Activated CD4-positive, alpha-beta T cell treated with anti-CD3 and anti-CD28 coated beads, Interleukin-2, amount 10 ng/mL, durations not matched to agents 24 days and 14 days (primary cell): ENCODE data around the gene PLG. TPM values are rescaled to one million over a fixed set of nuclear protein-coding genes. Genes with fewer than 3 reads are reported as not detected.
"Not testable (repeated sequence)": the region's sequence is repeated elsewhere in the genome, so short reads cannot be mapped to it uniquely, and the experiment has no call there.

ENCODE experiments used
- DNase-seq: peaks from one replicate; pipeline ENCODE4 v3.0.0; 2022
- H3K27ac Mint-ChIP-seq: one replicate; pipeline ENCODE4 v1.8.0; 2022; ENCODE audit warnings: mild to moderate bottlenecking, mixed read lengths
- H3K27me3 Mint-ChIP-seq: one replicate; pipeline ENCODE4 v1.8.0; 2022; ENCODE audit warnings: mixed read lengths
- H3K36me3 Mint-ChIP-seq: one replicate; pipeline ENCODE4 v1.8.0; 2022; ENCODE audit warnings: low read depth, mild to moderate bottlenecking, mixed read lengths
- H3K4me1 Mint-ChIP-seq: one replicate; pipeline ENCODE4 v1.8.0; 2021; ENCODE audit warnings: mixed read lengths
- H3K4me3 Mint-ChIP-seq: one replicate; pipeline ENCODE4 v1.8.0; 2022; ENCODE audit warnings: mild to moderate bottlenecking, moderate library complexity, mixed read lengths
- H3K9me3 Mint-ChIP-seq: one replicate; pipeline ENCODE4 v1.8.0; 2021; ENCODE audit warnings: mixed read lengths
- intact Hi-C: fragments of 100-400 bp; cut with micrococcal nuclease; formaldehyde crosslinking; loops from one replicate; pipeline ENCODE4 v1.15.1; 2023
- total RNA-seq: library from RNA; stranded (reverse); gene quantifications from 2 replicates; pipeline ENCODE4 v1.2.3, GENCODE V29; 2022

PLG gene
- total RNA-seq, 1 donor from 2014 or later, result 0.40 TPM

DNA sequence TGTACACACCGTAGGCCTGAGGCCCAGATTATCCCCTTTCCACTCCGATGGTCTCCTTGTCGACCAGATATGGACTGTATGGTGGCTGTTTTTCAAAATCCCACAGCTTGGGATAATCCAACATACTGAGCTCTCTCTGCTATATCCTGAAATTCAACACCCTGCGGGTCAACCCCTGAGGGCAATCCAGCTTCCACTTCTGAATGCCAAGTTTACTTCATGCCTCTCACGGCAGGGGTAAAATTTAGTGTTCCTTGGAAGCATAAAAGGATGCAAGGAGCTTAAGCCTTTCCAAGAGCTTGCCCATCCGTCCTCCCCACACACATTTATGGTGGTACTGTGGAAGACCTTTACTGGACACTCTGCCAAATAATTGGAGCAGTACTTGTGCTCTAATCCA is 90.7 kb downstream of the PLG start:
- Mint-ChIP-seq H3K9me3 (peaks cover 3% of the 10 kb centered on the region), H3K36me3 (no peaks in the 10 kb centered on the region), H3K4me1 (peaks cover 2% of the 10 kb centered on the region), H3K27ac (no peak overlapping the region), H3K27me3 (no peaks in the 10 kb centered on the region), H3K4me3 (no peak overlapping the region)
- DNase-seq, result no peak
- intact Hi-C loops, result no loop called here

DNA sequence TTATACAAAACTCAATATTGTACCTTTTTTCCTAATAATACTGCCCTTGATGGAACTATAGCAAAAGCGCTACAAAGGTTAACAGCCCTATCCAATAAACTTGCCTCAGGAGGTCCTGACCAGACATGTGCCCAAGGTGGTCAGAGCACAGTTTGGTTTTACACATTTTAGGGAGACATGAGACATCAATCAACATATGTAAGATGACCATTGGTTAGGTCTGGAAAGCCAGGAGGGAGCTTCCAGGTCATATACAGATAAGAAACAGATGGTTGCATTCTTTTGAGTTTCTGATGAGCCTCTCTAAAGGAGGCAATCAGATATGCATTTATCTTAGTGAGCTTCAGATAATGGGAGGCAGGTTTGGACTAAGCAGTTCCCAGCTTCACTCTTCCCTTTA is 91.6 kb downstream of the PLG start:
- H3K4me3 Mint-ChIP-seq, result no peak overlapping the region
- H3K4me1 Mint-ChIP-seq, result peaks cover 2% of the 10 kb centered on the region
- peaks cover 3% of the 10 kb centered on the region for H3K9me3 Mint-ChIP-seq

DNA sequence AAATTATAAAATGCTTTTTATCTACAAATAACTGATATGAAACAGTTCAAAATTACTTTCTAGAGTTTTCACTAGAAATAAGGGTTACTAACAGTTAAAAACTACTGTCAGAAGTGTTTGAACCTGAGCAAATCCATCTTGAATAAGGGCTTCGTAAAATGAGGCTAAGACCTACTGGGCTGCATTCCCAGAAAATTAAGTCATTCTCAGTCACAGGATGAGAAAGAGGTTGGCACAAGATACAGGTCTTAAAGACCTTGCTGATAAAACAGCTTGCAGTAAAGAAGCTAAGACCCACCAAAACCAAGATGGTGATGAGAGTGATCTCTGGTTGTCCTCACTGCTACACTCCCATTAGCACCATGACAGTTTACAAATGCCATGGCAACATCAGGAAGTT is 93.7 kb downstream of the PLG start:
- no peak overlapping the region for H3K27ac Mint-ChIP-seq
- DNase-seq, result no peak
- H3K4me1 Mint-ChIP-seq, result peaks cover 2% of the 10 kb centered on the region
- intact Hi-C loops, result no loop called here
- H3K36me3 Mint-ChIP-seq, result no peaks in the 10 kb centered on the region
- H3K4me3 Mint-ChIP-seq, result no peak overlapping the region
- peaks cover 10% of the 10 kb centered on the region for H3K9me3 Mint-ChIP-seq
- no peaks in the 10 kb centered on the region for H3K27me3 Mint-ChIP-seq

More for the DNA sequence above, 91.6 kb downstream of the PLG start:
- Mint-ChIP-seq H3K36me3 (no peaks in the 10 kb centered on the region), H3K27ac (no peak overlapping the region), H3K27me3 (no peaks in the 10 kb centered on the region)
- DNase-seq, result no peak
- intact Hi-C loops, result no loop called here

- H3K27me3 Mint-ChIP-seq, result no peaks in the 10 kb centered on the region
- intact Hi-C loops, result no loop called here
- no peak overlapping the region for H3K4me3 Mint-ChIP-seq
- H3K36me3 Mint-ChIP-seq, result no peaks in the 10 kb centered on the region
- DNase-seq, result no peak
- H3K4me1 Mint-ChIP-seq, result no peaks in the 10 kb centered on the region
- no peak overlapping the region for H3K27ac Mint-ChIP-seq
- H3K9me3 Mint-ChIP-seq, result peaks cover 10% of the 10 kb centered on the region
Measured at GRCh38 chr6:160798625-160799024, 96.6 kb downstream of the PLG start.

- H3K4me3 Mint-ChIP-seq, result no peak overlapping the region
- no peaks in the 10 kb centered on the region for H3K27me3 Mint-ChIP-seq
- H3K27ac Mint-ChIP-seq, result no peak overlapping the region
- no peaks in the 10 kb centered on the region for H3K36me3 Mint-ChIP-seq
- intact Hi-C loops, result no loop called here
- no peak for DNase-seq
- H3K4me1 Mint-ChIP-seq, result no peaks in the 10 kb centered on the region
- peaks cover 10% of the 10 kb centered on the region for H3K9me3 Mint-ChIP-seq
Measured at GRCh38 chr6:160799801-160800506, 97.9 kb downstream of the PLG start.

DNA sequence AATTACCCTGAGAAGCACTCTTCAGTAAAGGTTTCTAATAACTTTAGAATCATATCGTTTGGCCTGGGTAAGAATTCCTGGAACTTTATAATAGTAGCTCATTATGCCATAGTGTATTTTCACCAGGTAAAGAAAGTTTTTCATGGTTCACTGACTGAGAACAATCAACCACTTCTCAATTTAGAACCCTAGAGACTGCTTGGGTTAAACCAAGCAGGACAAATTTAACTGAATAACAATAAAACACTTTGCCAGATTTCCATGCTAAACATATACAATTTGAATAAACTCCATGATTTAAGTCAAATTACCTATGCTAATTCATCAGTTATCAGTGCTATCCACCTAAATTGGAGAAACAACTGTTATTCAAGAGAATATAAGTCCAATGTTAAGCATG is 99.4 kb downstream of the PLG start:
- Mint-ChIP-seq H3K9me3 (peaks cover 10% of the 10 kb centered on the region), H3K27ac (no peak overlapping the region), H3K36me3 (no peaks in the 10 kb centered on the region), H3K27me3 (no peaks in the 10 kb centered on the region), H3K4me1 (no peaks in the 10 kb centered on the region), H3K4me3 (no peak overlapping the region)
- DNase-seq, result no peak
- intact Hi-C loops, result no loop called here

DNA sequence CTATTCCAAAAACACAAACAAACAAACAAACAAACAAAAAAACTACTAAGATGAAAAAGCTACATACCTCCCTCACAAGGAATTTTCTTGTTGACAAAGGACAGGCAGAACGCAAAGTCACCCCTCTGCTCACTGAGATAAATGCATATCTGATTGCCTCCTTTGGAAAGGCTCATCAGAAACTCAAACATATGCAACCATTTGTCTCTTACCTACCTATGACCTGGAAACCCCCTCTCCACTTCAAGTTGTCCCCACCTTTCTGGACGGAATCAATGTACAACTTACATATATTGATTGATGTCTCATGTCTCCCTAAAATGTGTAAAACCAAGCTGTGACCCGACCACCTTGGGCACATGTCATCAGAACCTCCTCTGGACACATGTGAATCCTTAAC is 100.0 kb downstream of the PLG start:
- H3K36me3 Mint-ChIP-seq, H3K27ac Mint-ChIP-seq, H3K9me3 Mint-ChIP-seq, H3K27me3 Mint-ChIP-seq, H3K4me3 Mint-ChIP-seq, intact Hi-C loops, H3K4me1 Mint-ChIP-seq, DNase-seq: not testable (repeated sequence)

Other genes starting within 250 kb of the PLG start
- not detected in 2 replicates for gene LPA, start 38.0 kb upstream of the PLG start, total RNA-seq